Neural crest cell (in vitro differentiated cells): ENCODE results near the gene PHTF2. TPM values are rescaled to one million over a fixed set of nuclear protein-coding genes. Genes with fewer than 3 reads are reported as not detected.

Source experiments
- DNase-seq: peaks from one replicate; pipeline ENCODE4 v3.0.0; 2021; ENCODE audit warnings: low read depth, mixed read lengths, low spot score
- H3K27ac Mint-ChIP-seq: one replicate; pipeline ENCODE4 v1.8.0; 2021; ENCODE audit warnings: mild to moderate bottlenecking, mixed read lengths; ENCODE audit not compliant: unreplicated experiment
- H3K27me3 Mint-ChIP-seq: 2 replicates; pipeline ENCODE4 v1.8.0; 2021; ENCODE audit warnings: low read depth, mild to moderate bottlenecking, mixed read lengths
- H3K36me3 Mint-ChIP-seq: 2 replicates; pipeline ENCODE4 v1.8.0; 2021; ENCODE audit warnings: low read depth, mild to moderate bottlenecking, mixed read lengths
- H3K4me1 Mint-ChIP-seq: 2 replicates; pipeline ENCODE4 v1.8.0; 2021; ENCODE audit warnings: mixed read lengths
- H3K4me3 Mint-ChIP-seq: one replicate; pipeline ENCODE4 v1.8.0; 2021; ENCODE audit warnings: mild to moderate bottlenecking, mixed read lengths
- H3K9me3 Mint-ChIP-seq: 2 replicates; pipeline ENCODE4 v1.8.0; 2021; ENCODE audit warnings: mixed read lengths
- CTCF ChIP-seq: fragments of 200-600 bp; sonication (generic); conservative IDR thresholded peaks from 2 replicates; pipeline ENCODE4 v1.5.0; 2021; ENCODE audit warnings: antibody characterized with exemption, mild to moderate bottlenecking
- total RNA-seq: library from RNA; stranded (reverse); gene quantifications from 2 replicates; pipeline ENCODE4 v1.2.1, GENCODE V29; 2021

The PHTF2 gene
- total RNA-seq, 1 donor from 2014 or later, result 19.8 TPM

- peaks cover 33% of the 10 kb centered on the region for H3K9me3 Mint-ChIP-seq
- DNase-seq, result no peak
- H3K4me1 Mint-ChIP-seq, result no peaks in the 10 kb centered on the region
- TF ChIP-seq CTCF, result no peak
- H3K4me3 Mint-ChIP-seq, result no peak overlapping the region
- no peaks in the 10 kb centered on the region for H3K27me3 Mint-ChIP-seq
- H3K27ac Mint-ChIP-seq, result no peak overlapping the region
- H3K36me3 Mint-ChIP-seq, result peaks cover 68% of the 10 kb centered on the region
Observed at GRCh38 chr7:77822269-77822668, 23.7 kb downstream of the PHTF2 start.

- no peak for DNase-seq
- no peak for TF ChIP-seq CTCF
- H3K27ac Mint-ChIP-seq, result no peak overlapping the region
- H3K4me3 Mint-ChIP-seq, result no peak overlapping the region
- no peaks in the 10 kb centered on the region for H3K27me3 Mint-ChIP-seq
- H3K4me1 Mint-ChIP-seq, result no peaks in the 10 kb centered on the region
- peaks cover 56% of the 10 kb centered on the region for H3K36me3 Mint-ChIP-seq
- H3K9me3 Mint-ChIP-seq, result peaks cover 33% of the 10 kb centered on the region
Observed at GRCh38 chr7:77823787-77824186, 25.2 kb downstream of the PHTF2 start.

GRCh38 chr7:77824636-77825035 lies 26.1 kb downstream of the PHTF2 start:
- DNase-seq, result no peak

GRCh38 chr7:77825131-77825530 lies 26.6 kb downstream of the PHTF2 start:
- no peaks in the 10 kb centered on the region for H3K27me3 Mint-ChIP-seq
- H3K4me1 Mint-ChIP-seq, result no peaks in the 10 kb centered on the region
- H3K36me3 Mint-ChIP-seq, result peaks cover 43% of the 10 kb centered on the region
- no peak overlapping the region for H3K27ac Mint-ChIP-seq
- no peak for DNase-seq
- H3K9me3 Mint-ChIP-seq, result peaks cover 25% of the 10 kb centered on the region
- H3K4me3 Mint-ChIP-seq, result no peak overlapping the region
- no peak for TF ChIP-seq CTCF

More at GRCh38 chr7:77824636-77825035, 26.1 kb downstream of the PHTF2 start:
- Mint-ChIP-seq H3K27ac (no peak overlapping the region), H3K9me3 (peaks cover 28% of the 10 kb centered on the region), H3K4me1 (no peaks in the 10 kb centered on the region), H3K27me3 (no peaks in the 10 kb centered on the region), H3K36me3 (peaks cover 48% of the 10 kb centered on the region), H3K4me3 (no peak overlapping the region)
- no peak for TF ChIP-seq CTCF

GRCh38 chr7:77826300-77826699 lies 27.7 kb downstream of the PHTF2 start:
- Mint-ChIP-seq H3K27me3 (no peaks in the 10 kb centered on the region), H3K4me1 (no peaks in the 10 kb centered on the region), H3K4me3 (no peak overlapping the region), H3K9me3 (peaks cover 18% of the 10 kb centered on the region), H3K27ac (no peak overlapping the region), H3K36me3 (peaks cover 31% of the 10 kb centered on the region)
- DNase-seq, result no peak
- no peak for TF ChIP-seq CTCF

GRCh38 chr7:77827999-77828398 lies 29.4 kb downstream of the PHTF2 start:
- peaks cover 14% of the 10 kb centered on the region for H3K9me3 Mint-ChIP-seq
- no peaks in the 10 kb centered on the region for H3K4me1 Mint-ChIP-seq
- H3K4me3 Mint-ChIP-seq, result no peak overlapping the region
- DNase-seq, result no peak
- no peak for TF ChIP-seq CTCF
- peaks cover 20% of the 10 kb centered on the region for H3K36me3 Mint-ChIP-seq
- no peak overlapping the region for H3K27ac Mint-ChIP-seq
- H3K27me3 Mint-ChIP-seq, result no peaks in the 10 kb centered on the region
